ENCODE measurements around the gene KLLN. TPM values are rescaled to one million over a fixed set of nuclear protein-coding genes. Genes with fewer than 3 reads are reported as not detected.
A peak's percentile ranks its signal among the peaks of the same experiment; 100 is the strongest.

KLLN gene
- total and polyA plus RNA-seq, 2 of the 13 experiments (the other 11 are each of a cell fraction or from before 2014, with no cell fraction given), result 0.08 to 0.44 TPM

DNA sequence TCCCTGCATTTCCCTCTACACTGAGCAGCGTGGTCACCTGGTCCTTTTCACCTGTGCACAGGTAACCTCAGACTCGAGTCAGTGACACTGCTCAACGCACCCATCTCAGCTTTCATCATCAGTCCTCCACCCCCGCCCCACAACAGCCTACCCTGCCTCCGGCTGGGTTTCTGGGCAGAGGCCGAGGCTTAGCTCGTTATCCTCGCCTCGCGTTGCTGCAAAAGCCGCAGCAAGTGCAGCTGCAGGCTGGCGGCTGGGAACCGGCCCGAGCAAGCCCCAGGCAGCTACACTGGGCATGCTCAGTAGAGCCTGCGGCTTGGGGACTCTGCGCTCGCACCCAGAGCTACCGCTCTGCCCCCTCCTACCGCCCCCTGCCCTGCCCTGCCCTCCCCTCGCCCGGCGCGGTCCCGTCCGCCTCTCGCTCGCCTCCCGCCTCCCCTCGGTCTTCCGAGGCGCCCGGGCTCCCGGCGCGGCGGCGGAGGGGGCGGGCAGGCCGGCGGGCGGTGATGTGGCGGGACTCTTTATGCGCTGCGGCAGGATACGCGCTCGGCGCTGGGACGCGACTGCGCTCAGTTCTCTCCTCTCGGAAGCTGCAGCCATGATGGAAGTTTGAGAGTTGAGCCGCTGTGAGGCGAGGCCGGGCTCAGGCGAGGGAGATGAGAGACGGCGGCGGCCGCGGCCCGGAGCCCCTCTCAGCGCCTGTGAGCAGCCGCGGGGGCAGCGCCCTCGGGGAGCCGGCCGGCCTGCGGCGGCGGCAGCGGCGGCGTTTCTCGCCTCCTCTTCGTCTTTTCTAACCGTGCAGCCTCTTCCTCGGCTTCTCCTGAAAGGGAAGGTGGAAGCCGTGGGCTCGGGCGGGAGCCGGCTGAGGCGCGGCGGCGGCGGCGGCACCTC lies at the start of gene KLLN, which contains the start of gene PTEN (continued):
- TF ChIP-seq, protein P1, sequence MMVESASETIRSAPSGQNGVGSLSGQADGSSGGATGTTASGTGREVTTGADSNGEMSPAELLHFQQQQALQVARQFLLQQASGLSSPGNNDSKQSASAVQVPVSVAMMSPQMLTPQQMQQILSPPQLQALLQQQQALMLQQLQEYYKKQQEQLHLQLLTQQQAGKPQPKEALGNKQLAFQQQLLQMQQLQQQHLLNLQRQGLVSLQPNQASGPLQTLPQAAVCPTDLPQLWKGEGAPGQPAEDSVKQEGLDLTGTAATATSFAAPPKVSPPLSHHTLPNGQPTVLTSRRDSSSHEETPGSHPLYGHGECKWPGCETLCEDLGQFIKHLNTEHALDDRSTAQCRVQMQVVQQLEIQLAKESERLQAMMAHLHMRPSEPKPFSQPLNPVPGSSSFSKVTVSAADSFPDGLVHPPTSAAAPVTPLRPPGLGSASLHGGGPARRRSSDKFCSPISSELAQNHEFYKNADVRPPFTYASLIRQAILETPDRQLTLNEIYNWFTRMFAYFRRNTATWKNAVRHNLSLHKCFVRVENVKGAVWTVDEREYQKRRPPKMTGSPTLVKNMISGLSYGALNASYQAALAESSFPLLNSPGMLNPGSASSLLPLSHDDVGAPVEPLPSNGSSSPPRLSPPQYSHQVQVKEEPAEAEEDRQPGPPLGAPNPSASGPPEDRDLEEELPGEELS (CRISPR knock-in tag; IDR thresholded peaks at IDR 0.05), result no peak
- TF ChIP-seq ATM (IDR thresholded peaks at IDR 0.05; ENCODE audit: borderline replicate concordance), result no peak
- peak; percentile 65; the same call in 1 of the 2 replicates for TF ChIP-seq STAT5B (CRISPR knock-in tag; IDR thresholded peaks at IDR 0.05)
- TF ChIP-seq HMG20A (CRISPR knock-in tag; IDR thresholded peaks at IDR 0.05; ENCODE audit: borderline replicate concordance), result no peak
- TF ChIP-seq XRCC5 (optimal IDR thresholded peaks at IDR 0.05; ENCODE audit: low read length), result peak; percentile 89
- no peak for TF ChIP-seq SRSF9 (IDR thresholded peaks at IDR 0.05; ENCODE audit: borderline replicate concordance, insufficient read depth, low read depth, low read length, poor library complexity, severe bottlenecking)
- TF ChIP-seq ZNF431 (CRISPR knock-in tag; IDR thresholded peaks at IDR 0.05; ENCODE audit: borderline replicate concordance, low read depth), result peak; percentile 89
- peak; percentile 86; the same call in 1 of the 2 replicates for TF ChIP-seq IRX3 (CRISPR knock-in tag; IDR thresholded peaks at IDR 0.05; ENCODE audit: borderline replicate concordance, low read depth)
- TF ChIP-seq HDAC6 (IDR thresholded peaks at IDR 0.05; ENCODE audit: low read depth, low read length), result no peak
- no peak for TF ChIP-seq AKAP8 (CRISPR knock-in tag; IDR thresholded peaks at IDR 0.05)
- peak; percentile 84; the same call in 1 of the 2 replicates for TF ChIP-seq ZNF331 (CRISPR knock-in tag; IDR thresholded peaks at IDR 0.05)
- no peak; the same call in 1 of the 2 replicates for TF ChIP-seq RNF219 (CRISPR knock-in tag; IDR thresholded peaks at IDR 0.05)
- TF ChIP-seq ZFP1 (CRISPR knock-in tag; IDR thresholded peaks at IDR 0.05), result peak; percentile 32; the same call in 1 of the 2 replicates
- TF ChIP-seq ZNF563 (CRISPR knock-in tag; IDR thresholded peaks at IDR 0.05), result peak; percentile 53
- TF ChIP-seq NFIB (CRISPR knock-in tag; IDR thresholded peaks at IDR 0.05; ENCODE audit: borderline replicate concordance), result no peak
- TF ChIP-seq, protein P2, sequence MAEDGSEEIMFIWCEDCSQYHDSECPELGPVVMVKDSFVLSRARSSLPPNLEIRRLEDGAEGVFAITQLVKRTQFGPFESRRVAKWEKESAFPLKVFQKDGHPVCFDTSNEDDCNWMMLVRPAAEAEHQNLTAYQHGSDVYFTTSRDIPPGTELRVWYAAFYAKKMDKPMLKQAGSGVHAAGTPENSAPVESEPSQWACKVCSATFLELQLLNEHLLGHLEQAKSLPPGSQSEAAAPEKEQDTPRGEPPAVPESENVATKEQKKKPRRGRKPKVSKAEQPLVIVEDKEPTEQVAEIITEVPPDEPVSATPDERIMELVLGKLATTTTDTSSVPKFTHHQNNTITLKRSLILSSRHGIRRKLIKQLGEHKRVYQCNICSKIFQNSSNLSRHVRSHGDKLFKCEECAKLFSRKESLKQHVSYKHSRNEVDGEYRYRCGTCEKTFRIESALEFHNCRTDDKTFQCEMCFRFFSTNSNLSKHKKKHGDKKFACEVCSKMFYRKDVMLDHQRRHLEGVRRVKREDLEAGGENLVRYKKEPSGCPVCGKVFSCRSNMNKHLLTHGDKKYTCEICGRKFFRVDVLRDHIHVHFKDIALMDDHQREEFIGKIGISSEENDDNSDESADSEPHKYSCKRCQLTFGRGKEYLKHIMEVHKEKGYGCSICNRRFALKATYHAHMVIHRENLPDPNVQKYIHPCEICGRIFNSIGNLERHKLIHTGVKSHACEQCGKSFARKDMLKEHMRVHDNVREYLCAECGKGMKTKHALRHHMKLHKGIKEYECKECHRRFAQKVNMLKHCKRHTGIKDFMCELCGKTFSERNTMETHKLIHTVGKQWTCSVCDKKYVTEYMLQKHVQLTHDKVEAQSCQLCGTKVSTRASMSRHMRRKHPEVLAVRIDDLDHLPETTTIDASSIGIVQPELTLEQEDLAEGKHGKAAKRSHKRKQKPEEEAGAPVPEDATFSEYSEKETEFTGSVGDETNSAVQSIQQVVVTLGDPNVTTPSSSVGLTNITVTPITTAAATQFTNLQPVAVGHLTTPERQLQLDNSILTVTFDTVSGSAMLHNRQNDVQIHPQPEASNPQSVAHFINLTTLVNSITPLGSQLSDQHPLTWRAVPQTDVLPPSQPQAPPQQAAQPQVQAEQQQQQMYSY (CRISPR knock-in tag; IDR thresholded peaks at IDR 0.05), result peak; percentile 97
- TF ChIP-seq NFYB (CRISPR knock-in tag; IDR thresholded peaks at IDR 0.05), result no peak
- peak; percentile 79; the same call in 1 of the 2 replicates for TF ChIP-seq ZNF34 (CRISPR knock-in tag; IDR thresholded peaks at IDR 0.05; ENCODE audit: borderline replicate concordance)
- no peak for TF ChIP-seq ZNF264 (CRISPR knock-in tag; IDR thresholded peaks at IDR 0.05)
- no peak for TF ChIP-seq ZNF17 (CRISPR knock-in tag; IDR thresholded peaks at IDR 0.05)
- TF ChIP-seq MBNL3 (CRISPR knock-in tag; conservative IDR thresholded peaks at IDR 0.05), result no peak

Data from HepG2 (cell line).